NCI-H345 treated with DMSO at 0.1 percent for 48 hours (cell line): ENCODE measurements around the gene MAP2K1.
"Not testable (repeated sequence)": the region's sequence is repeated elsewhere in the genome, so short reads cannot be mapped to it uniquely, and the experiment has no call there.

ENCODE experiments used
- DNase-seq: peaks from one replicate; lab custom pipeline; 2025; ENCODE audit not compliant: unreplicated experiment; lab: John Stamatoyannopoulos, UW

The MAP2K1 gene

DNA sequence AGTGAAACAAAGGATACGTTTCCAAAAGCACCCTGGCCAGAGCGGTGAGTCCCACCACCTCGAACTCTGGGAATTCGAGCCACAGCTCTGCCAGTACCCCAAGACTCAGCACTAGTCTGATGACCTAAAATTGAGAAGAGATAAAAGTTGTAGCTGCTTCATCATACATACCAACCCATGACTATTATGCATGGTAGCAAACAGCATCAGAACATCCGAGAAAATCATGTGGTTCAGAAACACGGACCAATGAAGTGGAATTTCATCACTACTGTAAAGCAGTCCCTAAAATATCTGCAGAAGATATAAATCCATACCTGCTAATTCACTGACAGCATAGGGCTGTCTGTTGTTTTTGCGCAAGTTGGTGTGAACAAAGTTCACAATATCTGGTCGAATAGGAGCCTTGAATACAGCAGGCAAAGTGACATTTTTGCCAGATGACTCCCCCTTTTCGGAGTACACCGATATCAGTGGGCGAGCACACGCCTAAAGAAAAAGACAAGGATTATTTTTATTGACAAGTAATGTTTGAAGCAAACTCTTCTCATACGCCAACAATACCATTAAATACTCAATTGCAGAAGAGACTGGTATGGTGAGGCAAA lies 116.4 kb downstream of the MAP2K1 start:
- not testable (repeated sequence) for DNase-seq

DNA sequence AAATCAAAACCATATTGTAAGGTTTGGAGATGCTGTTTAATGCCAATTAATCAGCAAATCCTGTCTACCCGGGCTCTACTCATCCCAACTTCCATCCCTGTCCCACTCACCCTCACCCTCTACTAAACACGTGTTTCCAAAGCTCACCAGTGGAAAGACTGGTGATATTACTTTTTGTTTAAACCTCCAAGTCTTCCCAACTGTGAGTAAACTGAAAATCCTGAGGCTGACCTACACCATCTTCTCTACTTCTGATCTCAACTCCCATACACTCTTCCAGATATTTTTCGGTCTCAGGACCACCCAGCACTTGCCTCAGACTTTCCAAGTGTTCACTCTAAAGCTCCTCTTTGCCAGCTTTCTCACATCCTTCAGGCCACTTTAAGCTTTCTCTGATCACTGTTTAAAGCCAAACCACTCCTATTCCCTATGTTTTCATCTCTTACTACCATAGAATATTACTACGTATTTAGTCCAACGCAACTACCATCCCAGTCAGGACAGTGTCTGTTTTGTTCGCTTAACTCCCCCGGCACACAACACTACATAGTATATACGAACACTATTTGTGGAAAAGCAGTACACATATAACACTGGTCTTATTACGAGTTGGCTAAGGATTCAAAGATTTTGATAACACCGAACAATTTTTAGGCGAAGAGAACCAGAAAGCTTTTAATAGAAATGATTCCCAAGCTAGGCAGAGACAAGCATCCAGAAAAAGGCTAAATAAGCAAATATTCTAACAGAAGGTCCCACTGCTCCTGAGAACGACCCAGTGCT lies 117.3 kb downstream of the MAP2K1 start:
- DNase-seq: no peak

DNA sequence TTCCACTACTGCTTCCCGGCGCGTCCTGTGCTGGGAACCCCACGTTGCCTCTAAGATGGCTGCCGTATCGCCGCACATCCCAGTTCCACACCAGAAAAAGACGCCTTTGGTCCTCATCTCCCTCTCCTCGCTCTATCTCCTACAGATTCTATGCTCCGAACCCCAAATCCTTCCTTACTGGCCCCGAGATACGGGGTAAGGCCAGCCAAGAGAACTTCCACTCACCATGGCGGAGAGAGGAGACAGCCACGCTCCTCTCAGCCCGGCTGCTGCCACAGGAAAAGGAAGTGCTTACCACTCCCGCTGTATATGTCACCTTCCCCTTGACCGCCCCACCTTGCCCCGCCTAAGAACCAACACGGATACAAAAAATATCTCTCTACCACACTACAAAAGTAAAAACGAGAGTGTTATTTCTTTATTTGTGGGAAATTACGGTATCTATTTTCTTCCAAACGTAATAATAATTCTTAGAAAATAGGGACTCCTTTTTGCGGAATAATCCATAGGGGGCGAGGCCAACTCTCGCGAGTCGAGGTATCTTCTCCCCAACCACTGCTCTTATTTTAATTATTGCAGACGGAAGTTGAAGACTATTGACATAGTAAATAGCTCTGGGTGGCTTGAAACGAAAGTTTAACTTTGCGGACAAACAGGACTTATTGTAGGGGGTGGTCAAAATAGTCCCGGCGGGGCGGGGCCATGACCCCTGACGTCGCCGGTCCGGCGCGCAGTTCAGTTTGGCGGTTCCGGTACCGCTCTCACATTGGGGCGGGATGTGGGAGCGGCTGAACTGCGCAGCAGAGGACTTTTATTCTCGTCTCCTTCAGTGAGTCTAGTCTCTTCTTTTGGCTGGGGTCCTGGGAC lies 118.1 kb downstream of the MAP2K1 start, which contains the start of the genes RPL4 and ZWILCH:
Gene RPL4, minus strand, starts transcription at position 293 of the 867 bp plus-strand sequence. Its CDS starts 65 bp downstream, at position 228.
Gene ZWILCH, plus strand, starts transcription at position 764 of the 867 bp plus-strand sequence. Its CDS starts 13 bp downstream, at position 777.
- DNase-seq: peak; percentile 18

DNA sequence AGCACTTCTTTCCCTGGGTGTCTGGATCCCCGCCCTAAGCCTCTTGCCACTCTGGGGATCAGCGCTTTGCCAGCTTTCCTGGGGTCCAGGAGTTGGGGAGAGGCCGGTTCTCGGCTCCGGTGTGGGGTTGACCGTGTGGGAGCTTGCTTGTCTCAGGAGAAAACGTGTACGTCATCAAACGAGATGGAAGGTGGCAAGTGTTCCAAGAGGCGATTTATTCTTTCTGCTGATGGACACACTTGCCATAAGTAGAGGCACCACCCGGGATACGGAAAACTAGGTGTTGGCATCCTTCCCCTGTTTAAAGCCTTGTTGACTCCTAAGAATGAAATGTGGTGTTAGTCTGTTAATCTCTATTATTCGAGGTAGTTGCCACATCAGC lies 118.7 kb downstream of the MAP2K1 start:
- DNase-seq: no peak

DNA sequence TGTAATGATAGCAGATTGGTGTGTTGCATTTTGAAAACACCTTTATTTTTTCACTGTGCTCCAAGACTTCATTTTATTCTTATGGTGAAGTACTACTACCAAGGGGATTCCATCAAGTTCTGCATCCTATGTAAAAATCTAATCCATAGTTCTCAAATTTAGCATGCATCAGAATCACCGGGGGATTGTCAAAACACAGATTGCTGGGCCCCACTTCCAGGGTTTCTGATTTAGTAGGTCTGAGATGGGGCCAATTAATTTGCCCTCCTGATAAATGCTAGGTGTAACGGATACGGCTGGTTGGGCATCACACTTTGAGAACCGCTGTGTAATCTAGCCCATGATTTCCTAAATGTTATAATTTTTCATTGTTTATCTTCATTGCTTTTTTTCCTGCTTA lies 119.1 kb downstream of the MAP2K1 start:
- no peak for DNase-seq

DNA sequence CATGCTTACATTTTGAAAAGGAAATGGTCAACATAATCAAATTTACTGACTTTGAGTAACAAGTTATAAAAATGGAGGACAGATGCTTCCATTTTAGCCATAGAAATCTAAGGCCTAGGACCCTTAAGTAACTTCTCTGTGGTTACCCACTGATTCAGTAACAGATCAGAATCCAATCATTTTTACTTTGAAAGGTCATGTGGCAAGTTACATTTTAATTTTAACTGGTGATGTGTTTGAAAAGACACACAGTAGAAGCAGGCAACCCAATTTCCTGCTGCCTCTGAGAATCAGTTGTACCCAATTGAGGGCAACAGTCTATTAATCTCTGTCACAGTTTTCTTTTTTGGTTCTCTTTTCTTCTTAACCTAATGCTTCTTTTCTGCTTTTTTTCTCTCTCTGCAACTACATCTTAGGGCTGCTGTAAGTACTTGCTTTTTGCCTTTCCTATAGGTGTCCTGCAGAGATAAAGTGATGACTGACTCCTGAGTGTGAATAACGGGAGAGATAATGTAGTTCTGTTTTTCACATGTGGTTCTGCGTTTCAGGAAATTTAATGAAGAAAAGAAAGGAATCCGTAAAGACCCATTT lies 121.7 kb downstream of the MAP2K1 start:
- DNase-seq: no peak

DNA sequence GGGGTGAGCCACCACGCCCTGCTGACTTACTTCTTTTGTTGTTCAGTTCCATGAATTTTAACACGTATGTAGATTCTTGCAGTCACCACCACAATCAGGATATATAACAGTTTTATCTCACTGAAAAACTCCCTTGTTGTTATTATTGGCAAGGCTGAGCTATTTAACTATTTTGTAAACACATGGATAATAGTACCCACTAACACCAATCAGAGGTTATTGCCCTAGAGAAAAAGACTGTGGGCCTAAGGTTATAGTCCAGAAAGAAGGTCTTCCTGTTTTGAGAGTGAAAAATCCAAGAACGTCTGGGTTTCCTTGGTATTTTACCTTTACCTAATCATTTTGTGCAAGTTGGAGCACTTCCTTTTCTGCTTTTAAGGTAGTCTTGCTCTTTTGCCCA lies 127.9 kb downstream of the MAP2K1 start:
- no peak for DNase-seq

DNA sequence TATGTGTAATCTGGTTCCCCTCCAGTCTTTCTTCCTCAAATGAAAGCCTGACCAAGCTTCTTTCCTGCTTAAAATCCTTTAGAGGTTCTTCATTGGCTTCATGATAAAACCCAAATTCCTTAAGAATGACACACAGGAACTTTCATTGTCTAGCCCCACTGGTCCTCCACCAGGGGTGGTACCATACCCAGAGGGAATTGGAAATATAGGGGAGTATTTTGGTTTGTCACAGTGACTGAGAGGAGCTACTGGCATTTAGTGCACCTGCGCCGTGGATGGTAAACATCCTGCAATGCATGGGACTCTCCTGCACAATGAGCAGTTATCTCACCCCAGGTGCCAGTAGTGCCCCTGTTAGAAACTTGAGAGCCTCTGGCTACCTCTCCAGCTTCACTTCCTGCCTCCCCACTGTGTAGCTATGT lies 129.2 kb downstream of the MAP2K1 start:
- DNase-seq: no peak

DNA sequence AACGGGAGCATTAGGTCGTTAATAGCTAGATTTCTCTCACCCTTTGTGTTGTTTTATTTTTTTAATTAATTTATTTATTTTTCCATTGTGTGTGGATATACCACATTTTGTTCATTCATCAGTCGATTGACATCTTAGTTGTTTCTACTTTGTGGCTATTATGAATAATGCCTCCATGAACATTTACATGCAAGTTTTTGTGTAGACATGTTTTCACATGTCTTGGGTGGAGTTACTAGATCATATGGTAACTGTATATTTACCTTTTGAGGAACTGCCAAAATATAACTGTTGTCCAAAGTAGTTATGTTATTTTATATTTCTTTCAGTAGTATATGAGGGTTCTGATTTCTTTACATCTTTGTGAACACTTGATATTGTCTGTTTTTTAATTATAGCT lies 137.2 kb downstream of the MAP2K1 start:
- DNase-seq: no peak

DNA sequence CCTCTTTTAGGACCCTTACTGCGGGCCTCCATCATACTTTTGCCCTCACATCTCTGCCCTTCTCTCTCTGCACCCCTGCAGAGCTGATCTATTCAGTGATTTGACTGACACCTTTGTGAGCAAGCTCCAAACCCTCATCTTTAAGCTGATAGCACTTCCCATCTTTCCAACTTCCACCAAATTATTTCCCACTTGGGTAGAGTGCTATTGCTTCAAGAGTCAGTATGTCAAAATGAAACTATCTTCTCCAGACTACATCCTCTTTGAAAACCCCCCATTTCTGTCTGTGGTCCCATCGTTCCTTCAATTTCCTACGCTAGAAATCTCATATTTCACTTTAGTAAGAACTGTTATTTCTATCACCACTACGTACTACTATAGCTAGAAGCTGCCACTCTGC lies 138.1 kb downstream of the MAP2K1 start:
- DNase-seq: no peak

DNA sequence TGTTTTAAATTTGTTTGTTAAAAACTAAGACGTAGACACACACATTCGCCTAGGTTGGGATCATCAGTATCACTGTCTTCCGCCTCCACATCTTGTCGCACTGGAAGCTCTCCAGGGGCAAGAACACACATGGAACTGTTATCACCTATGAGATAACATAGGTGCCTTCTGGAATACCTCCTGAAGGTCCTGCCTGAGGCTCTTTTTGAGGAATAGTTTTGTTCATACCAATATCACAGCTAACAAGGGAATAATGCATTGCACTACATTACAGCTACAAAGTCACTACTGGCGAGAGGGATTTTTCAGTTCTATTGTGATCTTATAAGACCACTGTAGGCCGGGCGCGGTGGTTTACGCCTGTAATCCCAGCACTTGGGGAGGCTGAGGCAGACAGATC lies 148.3 kb downstream of the MAP2K1 start:
- no peak for DNase-seq
